ENCODE results near the gene ZBTB24.

- no peak for TF ChIP-seq CTCF (IDR thresholded peaks at IDR 0.05)
- TF ChIP-seq POLR2A (IDR thresholded peaks at IDR 0.05) = no peak
- TF ChIP-seq POLR2AphosphoS5 (IDR thresholded peaks at IDR 0.05) = no peak
These were observed 5.3 kb downstream of the ZBTB24 start for GRCh38 chr6:109477725-109478124.

Data from transverse colon (tissue), 4 donors.